ENCODE data around the gene BICD2. TPM values are rescaled to one million over a fixed set of nuclear protein-coding genes. Genes with fewer than 3 reads are reported as not detected.
A peak's percentile ranks its signal among the peaks of the same experiment; 100 is the strongest.

The BICD2 gene
- total RNA-seq, 1 donor from 2014 or later, result 26.2 TPM

DNA sequence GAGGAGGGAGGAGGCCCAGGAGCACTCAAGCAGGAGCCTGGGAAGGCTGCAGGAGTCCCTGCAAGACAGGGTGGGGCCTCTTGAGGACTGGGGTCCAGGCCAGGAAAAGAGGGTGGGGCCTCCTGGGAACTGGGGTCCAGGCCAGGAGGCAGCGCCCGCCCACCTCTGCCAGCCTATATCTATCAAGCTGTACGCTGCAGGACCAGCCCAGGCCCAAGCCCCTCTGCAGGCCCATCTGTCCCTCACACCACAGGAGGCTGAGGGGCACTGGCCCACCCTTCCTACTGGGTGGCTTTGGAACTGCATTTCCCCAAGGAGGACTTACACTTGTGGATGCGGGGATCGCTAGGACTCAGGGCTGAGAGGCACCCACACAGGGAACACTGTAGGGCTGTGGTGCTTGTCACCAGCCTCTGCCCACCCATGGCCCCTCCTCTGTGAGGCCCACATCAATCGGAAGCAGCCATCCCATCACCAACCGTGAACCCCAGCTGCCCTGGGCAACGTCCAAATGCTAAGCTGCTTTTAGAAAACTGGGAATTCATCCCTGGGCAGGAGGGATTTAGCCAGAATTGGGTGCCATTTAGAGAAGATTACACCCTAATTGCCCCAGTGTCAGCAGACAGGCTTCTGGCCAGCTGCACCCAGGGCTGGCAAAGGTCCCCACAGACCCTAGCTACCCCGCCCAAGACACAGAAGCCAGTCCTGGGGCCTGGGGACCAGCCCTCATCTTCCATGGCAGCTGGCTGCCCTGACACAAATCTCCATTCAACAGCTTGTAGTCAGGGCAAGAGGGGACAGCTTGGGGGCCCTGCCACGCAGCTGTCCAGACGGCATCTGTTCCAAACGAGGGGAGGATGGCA lies 15.3 kb downstream of the BICD2 start:
- no peak for DNase-seq
- H3K27me3 Mint-ChIP-seq, result no peaks in the 10 kb centered on the region
- H3K36me3 Mint-ChIP-seq (ENCODE audit: low read depth), result peaks cover 2% of the 10 kb centered on the region
- H3K4me3 Mint-ChIP-seq, result no peak overlapping the region
- no peak overlapping the region for H3K27ac Mint-ChIP-seq
- intact Hi-C loops (cut with micrococcal nuclease), result no loop called here
- no peaks in the 10 kb centered on the region for H3K9me3 Mint-ChIP-seq
- peaks cover 21% of the 10 kb centered on the region for H3K4me1 Mint-ChIP-seq

GRCh38 chr9:92748233-92748497 lies 16.5 kb downstream of the BICD2 start:
- H3K27ac Mint-ChIP-seq, result no peak overlapping the region
- no peaks in the 10 kb centered on the region for H3K27me3 Mint-ChIP-seq
- peaks cover 21% of the 10 kb centered on the region for H3K4me1 Mint-ChIP-seq
- H3K9me3 Mint-ChIP-seq, result no peaks in the 10 kb centered on the region
- intact Hi-C loops (cut with micrococcal nuclease), result no loop called here
- no peak overlapping the region for H3K4me3 Mint-ChIP-seq
- DNase-seq, result no peak
- H3K36me3 Mint-ChIP-seq (ENCODE audit: low read depth), result peaks cover 2% of the 10 kb centered on the region

GRCh38 chr9:92747459-92748232 lies 17.0 kb downstream of the BICD2 start:
- intact Hi-C loops (cut with micrococcal nuclease), result no loop called here
- Mint-ChIP-seq H3K27ac (no peak overlapping the region), H3K27me3 (no peaks in the 10 kb centered on the region), H3K36me3 (ENCODE audit: low read depth) (no peaks in the 10 kb centered on the region), H3K4me1 (peaks cover 16% of the 10 kb centered on the region), H3K4me3 (no peak overlapping the region), H3K9me3 (no peaks in the 10 kb centered on the region)
- DNase-seq, result no peak

DNA sequence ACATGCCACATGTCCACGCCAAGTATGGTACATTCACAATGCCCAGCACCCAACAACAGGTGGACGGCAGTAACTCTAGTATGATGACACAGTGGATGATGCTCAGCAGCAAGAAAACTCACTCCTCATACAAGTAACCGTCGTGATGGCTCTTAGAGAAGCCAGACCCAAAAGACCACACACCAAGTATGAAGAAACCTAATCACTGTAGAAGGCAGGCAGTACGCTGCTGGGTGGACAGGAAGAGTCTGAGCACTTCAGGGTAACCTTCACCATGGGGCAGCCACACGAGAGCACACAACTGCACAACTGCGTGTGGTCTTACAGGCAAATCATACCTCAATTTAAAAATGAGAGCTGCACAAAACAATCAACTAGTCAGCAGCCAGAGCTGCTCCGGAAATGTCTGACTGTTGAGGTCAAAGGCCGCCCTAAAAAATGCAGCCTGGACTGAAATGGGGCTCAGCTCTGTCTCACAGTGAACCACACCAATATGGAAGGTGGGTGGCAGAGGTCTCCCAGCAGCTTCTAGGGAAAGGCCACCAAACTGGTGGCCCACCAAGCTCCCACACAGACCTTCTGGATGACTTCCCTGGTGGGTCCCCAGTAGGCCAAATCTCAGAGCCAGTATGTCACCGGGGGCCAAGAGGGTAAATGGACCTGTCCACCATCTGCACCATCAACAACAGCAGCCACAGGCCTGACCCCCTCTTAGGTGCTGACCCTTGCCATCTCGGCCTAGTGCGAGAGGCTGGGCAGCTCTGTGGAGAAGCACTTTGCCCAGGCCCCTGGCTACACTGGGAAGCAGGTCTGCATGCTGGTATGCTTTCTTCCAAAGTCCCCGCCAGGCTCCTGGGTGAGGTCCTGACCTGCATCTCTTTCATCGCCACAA lies 17.8 kb downstream of the BICD2 start:
- Mint-ChIP-seq H3K27ac (no peak overlapping the region), H3K9me3 (no peaks in the 10 kb centered on the region), H3K27me3 (no peaks in the 10 kb centered on the region), H3K4me3 (no peak overlapping the region), H3K36me3 (ENCODE audit: low read depth) (no peaks in the 10 kb centered on the region), H3K4me1 (peaks cover 12% of the 10 kb centered on the region)
- no peak for DNase-seq
- intact Hi-C loops (cut with micrococcal nuclease), result no loop called here

GRCh38 chr9:92745881-92746280 lies 18.8 kb downstream of the BICD2 start:
- no peak for DNase-seq
- intact Hi-C loops (cut with micrococcal nuclease), result no loop called here
- Mint-ChIP-seq H3K9me3 (no peaks in the 10 kb centered on the region), H3K27me3 (no peaks in the 10 kb centered on the region), H3K36me3 (ENCODE audit: low read depth) (no peaks in the 10 kb centered on the region), H3K4me3 (no peak overlapping the region), H3K27ac (no peak overlapping the region), H3K4me1 (peaks cover 16% of the 10 kb centered on the region)

GRCh38 chr9:92745331-92745730 lies 19.3 kb downstream of the BICD2 start:
- no peak overlapping the region for H3K4me3 Mint-ChIP-seq
- no peaks in the 10 kb centered on the region for H3K27me3 Mint-ChIP-seq
- no peaks in the 10 kb centered on the region for H3K9me3 Mint-ChIP-seq
- intact Hi-C loops (cut with micrococcal nuclease), result no loop called here
- no peak for DNase-seq
- H3K27ac Mint-ChIP-seq, result no peak overlapping the region
- H3K4me1 Mint-ChIP-seq, result peaks cover 19% of the 10 kb centered on the region
- H3K36me3 Mint-ChIP-seq (ENCODE audit: low read depth), result no peaks in the 10 kb centered on the region

DNA sequence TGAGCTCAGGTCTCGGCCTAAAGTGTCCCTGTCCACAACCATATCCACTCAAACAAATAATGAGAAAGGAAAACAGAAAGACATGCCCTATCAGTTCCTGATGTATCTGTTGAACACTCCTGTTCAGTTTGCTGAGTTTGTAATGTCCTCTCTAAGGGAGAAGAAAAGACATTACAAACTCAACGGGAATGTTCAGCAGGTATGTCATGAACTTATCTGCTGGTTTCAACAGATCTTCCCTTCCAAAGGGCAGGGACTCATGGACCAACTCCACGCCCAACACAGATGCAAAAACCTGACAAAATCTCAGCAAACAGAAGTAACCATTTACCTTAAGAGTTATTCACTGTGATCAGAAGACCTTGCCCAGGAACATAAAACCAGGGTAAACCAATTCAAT lies 23.7 kb downstream of the BICD2 start:
- no peaks in the 10 kb centered on the region for H3K9me3 Mint-ChIP-seq
- peaks cover 36% of the 10 kb centered on the region for H3K4me1 Mint-ChIP-seq
- H3K36me3 Mint-ChIP-seq (ENCODE audit: low read depth), result no peaks in the 10 kb centered on the region
- H3K27me3 Mint-ChIP-seq, result no peaks in the 10 kb centered on the region
- intact Hi-C loops (cut with micrococcal nuclease), result no loop called here
- H3K4me3 Mint-ChIP-seq, result no peak overlapping the region
- no peak for DNase-seq
- no peak overlapping the region for H3K27ac Mint-ChIP-seq

DNA sequence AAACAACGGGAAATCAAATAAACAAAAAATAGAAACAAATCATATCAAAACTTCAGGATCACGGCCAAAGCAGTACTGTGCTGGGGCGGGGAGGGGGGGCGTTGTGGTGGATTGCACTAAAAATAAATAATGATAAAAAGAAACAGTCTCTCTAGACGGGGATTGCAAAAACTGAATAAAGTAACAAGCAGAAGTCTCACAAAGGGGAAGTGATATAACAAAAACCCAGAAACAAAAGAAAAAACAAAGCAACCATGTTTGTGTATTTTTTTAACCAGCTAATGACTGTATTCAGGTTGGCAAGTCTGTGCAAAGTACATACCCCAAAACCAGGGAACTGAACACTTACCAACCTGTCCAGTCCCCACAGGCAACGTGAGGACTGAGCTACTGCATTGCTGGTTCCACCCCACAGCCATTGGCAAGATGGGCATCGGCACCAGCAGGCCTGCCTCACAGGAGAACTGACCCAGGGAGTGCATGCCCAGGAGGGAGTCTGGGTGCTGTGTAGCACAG lies 24.1 kb downstream of the BICD2 start:
- intact Hi-C loops (cut with micrococcal nuclease), result no loop called here
- H3K4me3 Mint-ChIP-seq, result no peak overlapping the region
- no peaks in the 10 kb centered on the region for H3K27me3 Mint-ChIP-seq
- no peaks in the 10 kb centered on the region for H3K36me3 Mint-ChIP-seq (ENCODE audit: low read depth)
- no peak overlapping the region for H3K27ac Mint-ChIP-seq
- H3K4me1 Mint-ChIP-seq, result peaks cover 35% of the 10 kb centered on the region
- DNase-seq, result no peak
- H3K9me3 Mint-ChIP-seq, result no peaks in the 10 kb centered on the region

DNA sequence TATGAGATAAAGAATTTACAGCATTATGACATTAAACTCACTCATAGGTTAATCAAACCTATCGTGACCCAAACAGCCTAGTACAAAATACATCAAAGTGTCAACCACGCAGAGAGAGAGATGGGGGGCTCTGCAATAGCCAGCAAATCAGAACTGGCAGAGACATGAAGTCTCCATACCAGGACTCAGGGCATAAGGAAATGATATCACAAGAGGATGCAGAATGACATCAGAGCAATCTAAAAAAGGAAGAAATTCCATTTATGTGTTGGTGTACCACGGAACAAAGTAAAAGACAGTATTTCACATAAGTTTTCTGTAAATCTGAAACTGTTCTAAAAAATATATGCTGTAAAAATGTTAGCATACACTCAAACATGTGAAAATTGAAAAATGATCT lies 24.6 kb downstream of the BICD2 start:
- H3K27me3 Mint-ChIP-seq, result no peaks in the 10 kb centered on the region
- peaks cover 34% of the 10 kb centered on the region for H3K4me1 Mint-ChIP-seq
- H3K36me3 Mint-ChIP-seq (ENCODE audit: low read depth), result no peaks in the 10 kb centered on the region
- no peak for DNase-seq
- H3K4me3 Mint-ChIP-seq, result no peak overlapping the region
- H3K9me3 Mint-ChIP-seq, result no peaks in the 10 kb centered on the region
- intact Hi-C loops (cut with micrococcal nuclease), result no loop called here
- H3K27ac Mint-ChIP-seq, result peak overlapping the region; percentile 42

DNA sequence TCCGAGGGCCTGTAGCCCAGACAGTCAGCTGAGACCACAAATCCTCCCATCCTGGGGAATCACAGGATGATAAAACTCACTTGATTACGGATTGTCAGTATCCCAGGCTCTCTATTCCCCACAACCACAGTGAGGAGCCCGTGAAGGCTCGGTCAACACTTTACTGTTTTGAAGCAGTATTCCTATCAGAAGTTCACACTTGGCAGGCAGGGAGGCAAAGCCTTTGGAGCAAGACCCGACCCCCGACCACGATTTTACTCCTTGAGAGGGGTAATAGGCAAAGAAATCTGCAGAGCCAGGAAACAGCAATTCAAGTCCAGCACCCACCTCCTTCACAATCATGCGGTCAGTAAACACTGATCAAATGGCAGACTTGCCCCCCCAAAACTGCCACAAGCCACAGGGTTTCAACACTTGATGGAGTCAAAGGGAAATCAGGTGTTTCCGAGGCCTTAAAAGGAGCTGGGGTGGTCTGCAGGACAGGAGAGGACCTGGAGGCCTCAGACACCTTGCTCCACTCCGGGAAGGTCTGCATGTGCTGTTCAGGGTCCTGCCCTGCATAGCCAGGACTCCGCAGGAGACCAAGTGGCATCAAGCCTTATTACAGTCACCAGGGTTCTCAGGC lies 25.2 kb downstream of the BICD2 start:
- Mint-ChIP-seq H3K27me3 (no peaks in the 10 kb centered on the region), H3K4me3 (no peak overlapping the region), H3K4me1 (peaks cover 32% of the 10 kb centered on the region), H3K27ac (no peak overlapping the region), H3K36me3 (ENCODE audit: low read depth) (no peaks in the 10 kb centered on the region), H3K9me3 (no peaks in the 10 kb centered on the region)
- intact Hi-C loops (cut with micrococcal nuclease), result no loop called here
- no peak for DNase-seq

GRCh38 chr9:92738661-92739081 lies 26.0 kb downstream of the BICD2 start:
- no peak overlapping the region for H3K27ac Mint-ChIP-seq
- no peak for DNase-seq
- H3K4me1 Mint-ChIP-seq, result peaks cover 32% of the 10 kb centered on the region
- no peaks in the 10 kb centered on the region for H3K9me3 Mint-ChIP-seq
- H3K4me3 Mint-ChIP-seq, result no peak overlapping the region
- H3K27me3 Mint-ChIP-seq, result no peaks in the 10 kb centered on the region
- intact Hi-C loops (cut with micrococcal nuclease), result no loop called here
- H3K36me3 Mint-ChIP-seq (ENCODE audit: low read depth), result no peaks in the 10 kb centered on the region

DNA sequence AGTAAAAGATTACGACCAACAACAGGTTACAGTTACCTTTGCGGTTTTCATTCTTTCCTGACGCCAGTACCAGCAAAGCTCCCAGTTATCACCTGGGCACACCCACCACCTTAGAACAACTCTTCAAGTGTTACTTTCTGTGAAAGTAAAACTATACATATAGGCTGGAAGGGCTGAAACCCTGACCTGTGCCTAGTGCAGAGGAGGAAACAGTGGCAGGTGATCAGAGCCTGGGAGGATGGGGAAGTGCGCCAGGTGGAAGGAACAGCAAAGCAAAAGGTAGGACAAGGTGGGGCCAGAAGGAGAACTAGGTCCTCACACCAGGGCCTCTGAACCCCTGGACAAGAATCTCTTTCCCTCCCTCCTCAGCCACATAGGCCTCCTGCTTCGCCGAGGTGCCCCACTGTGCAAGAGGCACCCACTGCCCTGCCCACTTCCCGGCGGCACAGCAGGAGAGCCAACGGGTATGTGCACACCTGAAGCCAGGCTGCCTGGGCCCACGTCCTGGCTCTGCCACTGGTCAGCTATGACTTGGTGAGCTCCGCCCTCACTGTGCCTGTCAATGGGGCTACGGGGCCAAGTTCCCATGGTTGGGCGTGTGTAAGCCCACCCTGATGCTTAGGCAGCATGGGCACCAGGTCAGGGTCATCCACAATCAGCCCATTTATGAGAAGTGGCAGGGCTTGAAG lies 26.9 kb downstream of the BICD2 start:
- Mint-ChIP-seq H3K27me3 (no peaks in the 10 kb centered on the region), H3K4me1 (peaks cover 32% of the 10 kb centered on the region), H3K9me3 (no peaks in the 10 kb centered on the region), H3K27ac (no peak overlapping the region), H3K36me3 (ENCODE audit: low read depth) (no peaks in the 10 kb centered on the region), H3K4me3 (no peak overlapping the region)
- DNase-seq, result no peak
- intact Hi-C loops (cut with micrococcal nuclease), result no loop called here

DNA sequence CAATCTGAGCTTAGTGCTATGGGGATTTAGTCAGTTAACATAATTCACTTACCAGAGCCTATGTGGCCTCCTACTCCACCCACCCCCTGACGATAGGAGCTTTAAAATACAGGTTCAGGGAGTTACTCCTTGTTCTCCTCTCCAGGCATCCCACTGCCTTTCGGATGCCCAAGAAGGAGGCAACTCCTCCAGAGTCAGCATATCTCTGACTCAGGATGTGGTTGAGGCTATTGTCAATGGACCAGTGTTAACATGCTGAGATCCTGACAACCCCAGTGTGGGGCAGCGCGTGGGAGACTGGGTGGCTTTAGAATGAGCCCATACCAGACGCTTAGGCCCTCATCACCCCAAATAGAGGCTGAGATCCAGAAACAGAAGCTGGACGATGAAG lies 27.4 kb downstream of the BICD2 start:
- no peaks in the 10 kb centered on the region for H3K36me3 Mint-ChIP-seq (ENCODE audit: low read depth)
- H3K27ac Mint-ChIP-seq, result no peak overlapping the region
- H3K4me3 Mint-ChIP-seq, result no peak overlapping the region
- peaks cover 30% of the 10 kb centered on the region for H3K4me1 Mint-ChIP-seq
- no peak for DNase-seq
- intact Hi-C loops (cut with micrococcal nuclease), result no loop called here
- no peaks in the 10 kb centered on the region for H3K9me3 Mint-ChIP-seq
- H3K27me3 Mint-ChIP-seq, result no peaks in the 10 kb centered on the region
